Lower lobe of right lung (tissue), 2 donors: ENCODE data around the gene IFRD2. TPM values are rescaled to one million over a fixed set of nuclear protein-coding genes. Genes with fewer than 3 reads are reported as not detected.
"Not testable (repeated sequence)": the region's sequence is repeated elsewhere in the genome, so short reads cannot be mapped to it uniquely, and the experiment has no call there.

Experiments
- ATAC-seq, 2 donors: fragments of 200-7000 bp; cut with Tn5 transposase; one replicate each; pipeline ENCODE4 v1.9.1; 2020 to 2022; ENCODE audit warnings: mild to moderate bottlenecking in 2 of 2, moderate library complexity in 2 of 2
- DNase-seq: peaks from one replicate; pipeline ENCODE4 v3.0.0-alpha.2; 2020
- H3K27ac ChIP-seq: fragments of 200-600 bp; one replicate; pipeline ENCODE4 v1.8.0; 2022
- H3K27me3 ChIP-seq: fragments of 200-600 bp; one replicate; pipeline ENCODE4 v1.8.0; 2022; ENCODE audit warnings: low read depth
- H3K36me3 ChIP-seq: fragments of 200-600 bp; one replicate; pipeline ENCODE4 v1.8.0; 2022; ENCODE audit warnings: mild to moderate bottlenecking
- H3K4me1 ChIP-seq: fragments of 200-600 bp; one replicate; pipeline ENCODE4 v1.8.0; 2022
- H3K4me3 ChIP-seq: fragments of 200-600 bp; one replicate; pipeline ENCODE4 v1.8.0; 2022; ENCODE audit warnings: mild to moderate bottlenecking
- H3K9me3 ChIP-seq: fragments of 200-600 bp; one replicate; pipeline ENCODE4 v1.8.0; 2022
- CTCF ChIP-seq: fragments of 200-600 bp; IDR thresholded peaks from one replicate; pipeline ENCODE4 v1.8.0; 2022; ENCODE audit warnings: antibody characterized with exemption, mild to moderate bottlenecking
- intact Hi-C: fragments of 100-400 bp; cut with DNase I; formaldehyde crosslinking; loops from one replicate; pipeline ENCODE4 v1.11.0; 2022
- total RNA-seq: library from RNA; stranded (reverse); fragmentation: NEBNext Ultra II Directional; extraction: Animal tissue kit (Norgen Biotek cat#: 25700); gene quantifications from one replicate; pipeline ENCODE4 v1.2.1, GENCODE V29; 2021
- donor health status: DM: no; HTN: yes; CAD: no; lungs with severe emphysema.

The IFRD2 gene
- total RNA-seq, 1 donor from 2014 or later: 66.9 TPM

DNA sequence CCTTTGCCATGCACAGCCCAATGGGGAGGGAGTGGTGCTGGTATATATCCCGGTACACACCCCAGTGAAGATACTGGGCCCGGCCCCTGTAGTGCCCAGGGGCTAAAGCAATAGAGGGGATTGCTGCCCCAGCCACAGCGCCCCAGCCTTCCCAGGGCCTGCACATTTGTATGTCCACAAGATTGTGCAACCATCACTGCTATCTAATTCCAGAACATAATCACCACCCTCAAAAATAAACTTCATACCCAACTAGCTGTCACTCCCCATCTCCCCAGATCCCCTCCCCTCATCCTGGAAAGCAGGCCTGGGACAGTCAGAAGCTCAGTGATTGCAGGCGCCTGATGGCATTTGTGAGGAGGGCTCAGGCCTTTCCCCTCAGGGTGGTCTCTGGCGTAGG lies 42.8 kb downstream of the IFRD2 start:
- H3K4me1 ChIP-seq: peaks cover 92% of the 10 kb centered on the region
- H3K9me3 ChIP-seq: no peaks in the 10 kb centered on the region
- H3K4me3 ChIP-seq: no peak overlapping the region
- DNase-seq (no peak), ATAC-seq (no peak)
- no peak for TF ChIP-seq CTCF
- peak overlapping the region; percentile 96 for H3K27ac ChIP-seq
- peaks cover 77% of the 10 kb centered on the region for H3K36me3 ChIP-seq
- intact Hi-C loops: no loop called here
- H3K27me3 ChIP-seq: no peaks in the 10 kb centered on the region

- peaks cover 96% of the 10 kb centered on the region for H3K4me1 ChIP-seq
- no peaks in the 10 kb centered on the region for H3K9me3 ChIP-seq
- H3K36me3 ChIP-seq: peaks cover 75% of the 10 kb centered on the region
- no peak for TF ChIP-seq CTCF
- intact Hi-C loops: no loop called here
- peak overlapping the region; percentile 96 for H3K27ac ChIP-seq
- peak overlapping the region; percentile 6 for H3K4me3 ChIP-seq
- H3K27me3 ChIP-seq: no peaks in the 10 kb centered on the region
- ATAC-seq (peak; percentile 36 to 38), DNase-seq (no peak)
These were observed 43.8 kb downstream of the IFRD2 start for GRCh38 chr3:50248387-50248786.

DNA sequence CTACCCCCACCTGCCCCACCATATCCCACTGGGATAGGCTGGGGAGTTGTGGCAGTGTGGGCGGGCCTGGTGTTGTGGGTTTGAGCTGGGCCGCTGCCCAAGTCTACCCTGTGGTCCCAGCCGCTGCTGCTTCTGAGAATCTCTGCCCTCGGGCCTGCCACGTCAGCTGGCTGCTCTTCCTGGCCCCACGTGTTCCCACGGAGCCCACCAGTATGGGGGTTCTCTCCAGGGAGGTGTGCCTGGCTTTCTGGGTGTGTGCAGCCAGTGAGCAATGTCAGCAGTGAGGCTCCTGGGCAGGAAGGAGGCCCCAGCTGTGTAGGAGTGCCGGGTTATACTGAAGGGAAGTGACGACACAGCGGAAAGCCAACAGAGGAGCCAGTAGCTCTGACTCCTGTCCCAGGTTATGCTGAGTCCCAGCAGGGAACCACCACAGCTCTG lies 45.7 kb downstream of the IFRD2 start:
- H3K27ac ChIP-seq: peak overlapping the region; percentile 96
- peak; percentile 28 for TF ChIP-seq CTCF
- DNase-seq (peak; percentile 74), ATAC-seq (peak; percentile 52 to 54)
- intact Hi-C loops: no loop called here
- no peaks in the 10 kb centered on the region for H3K27me3 ChIP-seq
- no peaks in the 10 kb centered on the region for H3K9me3 ChIP-seq
- peak overlapping the region; percentile 52 for H3K4me3 ChIP-seq
- peaks cover 61% of the 10 kb centered on the region for H3K36me3 ChIP-seq
- peaks cover 100% of the 10 kb centered on the region for H3K4me1 ChIP-seq

- TF ChIP-seq CTCF: peak; percentile 99
- H3K27me3 ChIP-seq: no peaks in the 10 kb centered on the region
- H3K9me3 ChIP-seq: no peaks in the 10 kb centered on the region
- peaks cover 63% of the 10 kb centered on the region for H3K36me3 ChIP-seq
- peak overlapping the region; percentile 96 for H3K27ac ChIP-seq
- peak; percentile 88 to 90 for ATAC-seq
- DNase-seq: peak; percentile 95
- peaks cover 100% of the 10 kb centered on the region for H3K4me1 ChIP-seq
- H3K4me3 ChIP-seq: peak overlapping the region; percentile 52
- intact Hi-C loops: no loop called here
These were observed 46.3 kb downstream of the IFRD2 start for GRCh38 chr3:50245831-50246516.

- DNase-seq (no peak), ATAC-seq (no peak)
- Histone ChIP-seq H3K27me3 (no peaks in the 10 kb centered on the region), H3K4me3 (peak overlapping the region; percentile 52), H3K36me3 (peaks cover 63% of the 10 kb centered on the region), H3K4me1 (peaks cover 100% of the 10 kb centered on the region), H3K27ac (peak overlapping the region; percentile 96), H3K9me3 (no peaks in the 10 kb centered on the region)
- TF ChIP-seq CTCF: no peak
- intact Hi-C loops: no loop called here
These were observed 46.9 kb downstream of the IFRD2 start for GRCh38 chr3:50245251-50245745.

DNA sequence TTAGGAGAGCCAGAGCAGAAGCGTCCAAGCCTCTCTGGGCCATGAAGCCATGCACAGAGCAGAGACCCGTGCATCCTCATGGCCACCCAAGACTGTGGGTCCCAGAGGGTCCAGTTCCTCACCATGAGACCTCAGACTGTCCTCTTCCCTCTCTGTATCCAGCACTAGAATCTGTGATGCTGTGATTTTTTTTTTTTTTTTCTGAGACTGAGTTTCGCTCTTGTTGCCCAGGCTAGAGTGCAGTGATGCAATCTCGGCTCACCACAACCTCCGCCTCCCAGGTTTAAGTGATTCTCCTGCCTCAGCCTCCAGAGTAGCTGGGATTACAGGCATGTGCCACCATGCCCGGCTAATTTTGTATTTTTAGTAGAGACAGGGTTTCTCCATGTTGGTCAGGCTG lies 47.4 kb downstream of the IFRD2 start:
- Histone ChIP-seq H3K4me1 (peaks cover 100% of the 10 kb centered on the region), H3K27ac (peak overlapping the region; percentile 96), H3K4me3 (peak overlapping the region; percentile 17), H3K36me3 (peaks cover 63% of the 10 kb centered on the region)
- H3K9me3 ChIP-seq, H3K27me3 ChIP-seq, DNase-seq, ATAC-seq, intact Hi-C loops: not testable (repeated sequence)
